GM10248 (cell line): Measurements from ENCODE around the gene ELOVL3.

Experiments used
- CTCF ChIA-PET: fragments of 300-600 bp; sonication (Branson Sonifier 250); formaldehyde crosslinking; extraction: SDS; loops from one replicate; lab custom pipeline; 2021; ENCODE audit warnings: antibody characterized with exemption; lab: Yijun Ruan, JAX
- POLR2A ChIA-PET: fragments of 350-650 bp; sonication (Branson Sonifier 250); formaldehyde crosslinking; extraction: SDS; loops from one replicate; lab custom pipeline; 2020; ENCODE audit warnings: antibody characterized with exemption; lab: Yijun Ruan, JAX
- DNase-seq: peaks from one replicate; pipeline ENCODE4 v3.0.0; 2012; ENCODE audit errors: extremely low spot score
- CTCF ChIP-seq: IDR thresholded peaks from 2 replicates; pipeline ENCODE4 v1.5.1; 2012; ENCODE audit warnings: mild to moderate bottlenecking, low read depth; ENCODE audit errors: extremely low read depth, missing control alignments, control extremely low read depth

Gene ELOVL3

DNA sequence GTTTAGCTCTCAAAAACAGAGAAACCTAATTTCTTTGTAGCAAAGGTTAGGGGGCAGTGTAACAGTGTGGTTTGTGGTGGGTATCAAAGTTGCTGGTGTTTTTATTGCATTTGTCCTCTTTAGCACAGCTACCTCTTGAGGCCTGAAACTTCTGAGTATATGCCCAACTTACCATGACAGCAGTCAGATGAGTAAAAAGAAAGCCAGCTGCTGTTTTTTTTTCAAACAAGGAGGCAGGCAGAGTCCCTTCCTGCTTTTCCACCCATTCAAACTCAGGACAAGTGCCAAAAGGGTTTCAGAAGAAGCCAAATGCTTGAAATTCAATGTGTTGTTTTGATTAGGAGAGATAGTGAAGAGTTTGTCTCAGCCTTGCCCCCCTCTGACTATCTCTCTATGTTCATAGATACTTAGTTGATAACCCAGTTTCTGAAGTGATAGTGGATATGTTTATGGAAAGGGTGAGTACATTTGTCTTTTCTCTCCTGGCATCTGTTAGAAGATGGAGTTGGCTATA is 42.3 kb downstream of the ELOVL3 start:
- POLR2A ChIA-PET, result no interaction called here
- TF ChIP-seq CTCF, result no peak
- CTCF ChIA-PET, result interaction anchor here (0.7 to 4.7 kb wide), 11 partner anchors 9 to 126 kb away, joined by 3 to 32 read pairs (median 4); no protein-coding TSS in a partner anchor
- DNase-seq, result no peak

DNA sequence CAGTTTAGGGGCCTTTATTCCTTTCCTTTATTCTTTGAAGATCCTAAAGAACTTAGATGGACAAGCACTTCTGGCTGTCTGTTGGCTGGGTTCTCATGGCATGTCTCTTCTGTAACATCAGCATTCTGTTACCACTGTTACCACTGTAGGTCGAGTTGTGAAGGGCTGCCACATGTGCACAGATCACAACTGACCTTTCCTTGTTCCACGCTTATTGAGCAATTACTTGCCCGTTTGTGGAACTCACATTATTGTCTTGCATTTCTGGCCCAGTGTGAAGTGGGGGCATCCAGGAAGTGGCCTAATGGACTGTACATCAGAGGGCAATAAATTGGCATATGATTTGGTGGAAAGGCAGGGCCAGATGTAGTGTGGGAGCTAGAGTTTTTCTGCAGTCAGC is 42.9 kb downstream of the ELOVL3 start:
- ChIA-PET POLR2A (no interaction called here), CTCF (interaction anchor here (1.1 to 4.7 kb wide), 5 partner anchors 20 to 83 kb away, joined by 3 to 32 read pairs (median 10); no protein-coding TSS in a partner anchor)
- no peak for DNase-seq
- no peak for TF ChIP-seq CTCF

DNA sequence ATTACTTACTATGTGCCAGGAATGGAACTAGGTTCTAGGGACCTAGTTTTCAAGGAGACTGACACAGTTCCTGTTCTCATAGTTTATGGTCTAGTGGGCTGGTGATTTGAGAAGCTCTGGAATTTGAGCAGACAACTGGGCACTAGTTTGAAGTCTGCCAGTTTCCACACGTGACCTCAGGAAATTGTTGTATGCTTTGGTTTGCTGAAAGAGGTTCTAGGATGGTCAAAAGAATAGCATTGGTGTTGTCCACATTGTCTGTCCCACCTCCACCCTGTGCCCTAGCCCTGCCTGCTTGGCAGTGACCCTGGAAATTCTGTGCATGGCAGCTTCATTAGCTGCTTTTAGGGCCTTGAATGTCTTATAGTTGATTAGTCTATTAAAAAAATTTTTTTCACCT is 48.0 kb downstream of the ELOVL3 start:
- DNase-seq, result no peak
- ChIA-PET CTCF (interaction anchor here (1.4 kb wide), 1 partner anchor 78 kb away, joined by 4 read pairs; no protein-coding TSS in a partner anchor), POLR2A (no interaction called here)
- no peak for TF ChIP-seq CTCF

DNA sequence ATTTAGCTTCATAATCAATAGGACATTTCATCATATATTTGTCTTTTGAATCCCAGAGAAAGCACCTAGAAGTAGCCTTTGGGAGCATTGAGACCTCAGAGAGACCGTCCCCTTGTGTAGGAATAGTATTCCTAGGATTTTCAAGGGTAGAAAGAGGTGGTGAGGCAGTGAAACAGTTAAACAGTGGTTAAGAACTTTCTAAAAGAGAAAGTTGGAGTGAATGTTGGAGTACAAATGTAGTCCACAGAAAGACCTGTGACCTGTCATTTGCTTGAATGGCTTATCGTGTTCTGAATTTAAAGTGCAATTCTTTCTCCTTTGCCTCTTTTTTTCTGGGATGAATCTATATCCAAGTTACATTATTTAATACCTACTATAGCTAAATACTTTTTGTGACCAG is 49.2 kb downstream of the ELOVL3 start:
- CTCF ChIA-PET, result interaction anchor here (1.0 to 2.3 kb wide), 4 partner anchors 9 to 119 kb away, joined by 3 to 5 read pairs (median 4); no protein-coding TSS in a partner anchor
- no peak for TF ChIP-seq CTCF
- no peak for DNase-seq
- POLR2A ChIA-PET, result interaction anchor here (0.6 kb wide), 1 partner anchor 110 kb away, joined by 3 read pairs; no protein-coding TSS in a partner anchor

GRCh38 chr10:102279104-102279503 is 53.0 kb downstream of the ELOVL3 start:
- no peak for TF ChIP-seq CTCF
- ChIA-PET CTCF (interaction anchor here (0.9 to 3.7 kb wide), 12 partner anchors 12 to 115 kb away, joined by 3 to 18 read pairs (median 4); no protein-coding TSS in a partner anchor), POLR2A (no interaction called here)
- DNase-seq, result no peak
